OCI-M2 (cell line): ENCODE data around the gene CNGA4.
"Not testable (repeated sequence)": the region's sequence is repeated elsewhere in the genome, so short reads cannot be mapped to it uniquely, and the experiment has no call there.

Experiments used
- DNase-seq: peaks from one replicate; lab custom pipeline; 2025; ENCODE audit not compliant: unreplicated experiment; lab: John Stamatoyannopoulos, UW

CNGA4 gene

DNA sequence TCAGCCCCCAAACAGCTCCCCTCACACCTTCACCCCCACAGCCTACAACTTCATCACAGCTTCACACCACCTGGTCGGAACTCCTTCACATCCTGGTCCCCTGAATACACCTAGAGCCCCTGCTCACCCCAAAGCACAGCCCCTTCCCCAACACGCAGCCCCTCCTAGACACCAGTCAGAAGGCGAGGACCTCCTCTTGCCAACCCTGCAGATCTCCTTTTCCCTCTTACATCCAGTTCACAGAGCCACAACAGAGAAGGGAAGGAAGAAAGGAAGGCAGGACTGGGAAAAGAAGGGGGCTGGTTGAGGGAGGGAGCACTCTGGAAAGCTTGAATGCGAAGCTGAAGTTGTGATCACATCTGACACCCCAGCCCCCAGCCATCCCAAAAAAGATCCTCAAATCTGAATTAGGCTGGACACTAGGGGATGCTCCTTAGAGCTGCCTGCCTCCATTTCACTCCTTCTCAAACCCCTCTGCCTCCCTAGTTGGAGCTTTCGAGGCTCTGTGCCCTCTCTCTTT lies 21.4 kb downstream of the CNGA4 start:
- no peak for DNase-seq

- no peak for DNase-seq
Measured at GRCh38 chr11:6263662-6264061, 24.8 kb downstream of the CNGA4 start.

DNA sequence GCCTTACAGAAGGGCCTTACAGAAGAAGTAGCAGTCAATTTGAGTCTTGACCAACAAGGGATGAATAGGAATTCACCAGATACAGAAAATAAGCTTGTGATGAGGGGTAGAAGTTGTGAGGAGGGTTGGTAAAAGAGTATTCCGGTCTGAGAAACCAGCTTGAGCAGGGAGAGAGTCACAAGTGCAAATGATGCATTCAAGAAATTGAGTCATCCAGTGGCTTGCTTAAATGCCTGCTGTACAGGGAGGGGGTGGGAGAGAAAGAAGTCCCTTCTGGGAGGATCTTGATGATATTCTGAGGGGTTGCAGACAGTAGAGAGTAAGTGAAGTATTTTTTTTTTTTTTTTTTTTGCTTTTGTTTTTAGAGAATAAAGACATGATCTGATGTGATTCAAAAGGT lies 29.9 kb downstream of the CNGA4 start:
- no peak for DNase-seq

- DNase-seq = no peak
Measured at GRCh38 chr11:6269994-6270393, 31.1 kb downstream of the CNGA4 start.

- DNase-seq = no peak
Measured at GRCh38 chr11:6270584-6271246, 31.8 kb downstream of the CNGA4 start.

DNA sequence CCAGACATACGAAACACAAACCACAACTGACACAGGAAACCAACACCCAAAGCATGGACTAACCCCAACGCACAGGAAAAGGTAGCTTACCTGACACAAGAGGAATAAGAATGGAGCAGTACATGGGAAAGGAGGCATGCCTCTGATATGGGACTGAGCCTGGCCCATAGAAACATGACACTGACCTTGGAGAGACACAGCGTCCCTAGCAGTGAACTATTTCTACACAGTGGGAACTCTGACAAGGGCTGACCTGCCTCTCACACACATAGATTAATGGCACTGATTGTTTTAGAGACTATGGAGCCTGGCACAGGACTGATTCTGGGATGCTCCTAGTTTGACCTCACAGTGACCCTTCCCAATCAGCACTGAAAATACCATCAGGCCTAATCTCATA lies 32.7 kb downstream of the CNGA4 start:
- DNase-seq = no peak

- DNase-seq = no peak
Measured at GRCh38 chr11:6273188-6273587, 34.3 kb downstream of the CNGA4 start.

GRCh38 chr11:6280809-6281208 lies 41.9 kb downstream of the CNGA4 start:
- DNase-seq = not testable (repeated sequence)

DNA sequence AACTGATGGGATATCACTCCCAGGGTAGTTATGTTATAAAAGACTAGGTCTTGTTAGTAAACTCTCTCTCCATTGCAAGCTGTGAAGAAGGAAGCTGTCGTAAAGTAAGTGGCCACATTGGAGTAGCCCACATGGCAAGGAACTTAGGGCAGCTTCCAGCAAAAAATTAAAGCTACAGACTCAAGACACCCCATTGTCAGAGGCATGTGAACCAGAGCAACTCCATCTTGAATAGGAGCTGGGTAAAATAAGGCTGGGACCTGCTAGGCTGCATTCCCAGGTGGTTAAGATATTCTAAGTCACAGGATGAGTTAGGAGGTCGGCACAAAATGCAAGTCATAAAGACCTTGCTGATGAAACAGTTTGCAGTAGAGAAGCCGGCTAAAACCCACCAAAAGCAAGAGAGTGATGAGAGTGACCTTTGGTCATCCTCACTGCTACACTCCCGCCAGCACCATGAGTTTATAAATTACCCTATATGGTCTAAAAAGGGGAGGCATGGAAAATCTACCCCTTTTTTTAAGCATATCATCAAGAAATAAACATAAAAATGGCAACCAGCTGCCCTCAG lies 44.6 kb downstream of the CNGA4 start:
- no peak for DNase-seq

DNA sequence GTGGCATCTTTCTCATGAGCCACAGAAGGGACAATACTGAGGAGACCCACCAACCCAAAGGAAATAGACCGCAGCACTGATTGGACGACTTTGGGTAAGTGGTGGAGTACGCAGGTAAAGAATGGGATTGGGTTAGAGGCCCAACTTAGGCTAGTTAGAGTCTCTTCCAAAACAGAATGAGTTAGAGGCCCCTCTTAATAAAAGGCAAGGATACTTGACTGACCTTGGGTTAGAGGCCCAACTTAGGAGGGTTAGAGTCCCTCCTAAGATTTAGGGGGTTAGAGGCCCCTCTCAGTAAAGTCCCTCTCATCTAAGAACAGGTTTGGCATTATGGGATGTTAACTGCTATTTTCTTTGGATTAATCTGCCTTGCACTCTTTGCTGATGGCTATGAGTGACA lies 45.4 kb downstream of the CNGA4 start:
- DNase-seq = no peak

- no peak for DNase-seq
Measured at GRCh38 chr11:6285019-6285418, 46.1 kb downstream of the CNGA4 start.
